ENCODE data around the gene TSPAN4.

TSPAN4 gene

GRCh38 chr11:825366-826226, 17.1 kb upstream of the TSPAN4 start:
- Histone ChIP-seq H3K27ac (ENCODE audit: low read depth, low read length) (peak overlapping the region; percentile 42), H3K4me3 (ENCODE audit: low read depth in 1 of 2, low read length in 2 of 2) (no peak overlapping the region), H3K9ac (ENCODE audit: low read depth in 1 of 2, low read length in 2 of 2) (peak overlapping the region; percentile 51 to 54), H3K36me3 (ENCODE audit: control insufficient read depth in 1 of 2, insufficient read depth in 2 of 2, low read length in 2 of 2) (peaks cover 0 to 5% of the 10 kb centered on the region in 2 donors), H3K4me1 (ENCODE audit: control insufficient read depth in 1 of 2, insufficient read depth in 2 of 2, low read length in 2 of 2) (peaks cover 59 to 63% of the 10 kb centered on the region in 2 donors), H3K27me3 (ENCODE audit: control insufficient read depth in 1 of 2, insufficient read depth in 2 of 2, low read length in 2 of 2) (no peaks in the 10 kb centered on the region), H3K9me3 (ENCODE audit: control insufficient read depth in 1 of 2, low read length in 2 of 2) (no peaks in the 10 kb centered on the region)

DNA sequence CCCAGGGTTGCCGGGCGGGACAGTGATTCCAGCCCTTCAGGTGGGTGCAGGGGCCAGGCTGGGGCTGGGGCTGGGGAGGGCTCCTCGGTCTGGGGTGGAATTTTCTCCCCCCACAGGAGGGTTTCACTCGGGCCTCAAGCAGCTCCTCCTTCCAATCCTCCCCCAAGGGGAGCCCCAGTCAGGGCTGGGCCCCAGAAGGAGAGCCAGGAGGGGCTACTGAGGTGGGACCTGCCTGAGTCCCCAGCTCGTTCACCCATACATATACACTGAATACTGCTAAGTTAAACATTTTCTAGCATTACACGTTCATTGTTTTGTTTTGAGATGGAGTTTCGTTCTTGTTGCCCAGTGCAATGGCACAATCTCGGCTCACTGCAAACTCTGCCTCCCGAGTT, 16.4 kb upstream of the TSPAN4 start:
- Histone ChIP-seq H3K27ac (ENCODE audit: low read depth, low read length) (peak overlapping the region; percentile 42), H3K36me3 (ENCODE audit: control insufficient read depth in 1 of 2, insufficient read depth in 2 of 2, low read length in 2 of 2) (peaks cover 0 to 5% of the 10 kb centered on the region in 2 donors), H3K4me3 (ENCODE audit: low read depth in 1 of 2, low read length in 2 of 2) (peak overlapping the region in 1 of 2 donors; percentile 65), H3K9ac (ENCODE audit: low read depth in 1 of 2, low read length in 2 of 2) (peak overlapping the region in 1 of 2 donors; percentile 54), H3K27me3 (ENCODE audit: control insufficient read depth in 1 of 2, insufficient read depth in 2 of 2, low read length in 2 of 2) (no peaks in the 10 kb centered on the region), H3K9me3 (ENCODE audit: control insufficient read depth in 1 of 2, low read length in 2 of 2) (no peaks in the 10 kb centered on the region), H3K4me1 (ENCODE audit: control insufficient read depth in 1 of 2, insufficient read depth in 2 of 2, low read length in 2 of 2) (peaks cover 57 to 63% of the 10 kb centered on the region in 2 donors)

GRCh38 chr11:826836-827145, 15.9 kb upstream of the TSPAN4 start:
- Histone ChIP-seq H3K9me3 (ENCODE audit: control insufficient read depth in 1 of 2, low read length in 2 of 2) (no peaks in the 10 kb centered on the region), H3K9ac (ENCODE audit: low read depth in 1 of 2, low read length in 2 of 2) (peak overlapping the region; percentile 80 to 83), H3K36me3 (ENCODE audit: control insufficient read depth in 1 of 2, insufficient read depth in 2 of 2, low read length in 2 of 2) (peaks cover 0 to 5% of the 10 kb centered on the region in 2 donors), H3K4me3 (ENCODE audit: low read depth in 1 of 2, low read length in 2 of 2) (peak overlapping the region; percentile 65), H3K4me1 (ENCODE audit: control insufficient read depth in 1 of 2, insufficient read depth in 2 of 2, low read length in 2 of 2) (peaks cover 57 to 61% of the 10 kb centered on the region in 2 donors), H3K27ac (ENCODE audit: low read depth, low read length) (peak overlapping the region; percentile 92), H3K27me3 (ENCODE audit: control insufficient read depth in 1 of 2, insufficient read depth in 2 of 2, low read length in 2 of 2) (no peaks in the 10 kb centered on the region)

DNA sequence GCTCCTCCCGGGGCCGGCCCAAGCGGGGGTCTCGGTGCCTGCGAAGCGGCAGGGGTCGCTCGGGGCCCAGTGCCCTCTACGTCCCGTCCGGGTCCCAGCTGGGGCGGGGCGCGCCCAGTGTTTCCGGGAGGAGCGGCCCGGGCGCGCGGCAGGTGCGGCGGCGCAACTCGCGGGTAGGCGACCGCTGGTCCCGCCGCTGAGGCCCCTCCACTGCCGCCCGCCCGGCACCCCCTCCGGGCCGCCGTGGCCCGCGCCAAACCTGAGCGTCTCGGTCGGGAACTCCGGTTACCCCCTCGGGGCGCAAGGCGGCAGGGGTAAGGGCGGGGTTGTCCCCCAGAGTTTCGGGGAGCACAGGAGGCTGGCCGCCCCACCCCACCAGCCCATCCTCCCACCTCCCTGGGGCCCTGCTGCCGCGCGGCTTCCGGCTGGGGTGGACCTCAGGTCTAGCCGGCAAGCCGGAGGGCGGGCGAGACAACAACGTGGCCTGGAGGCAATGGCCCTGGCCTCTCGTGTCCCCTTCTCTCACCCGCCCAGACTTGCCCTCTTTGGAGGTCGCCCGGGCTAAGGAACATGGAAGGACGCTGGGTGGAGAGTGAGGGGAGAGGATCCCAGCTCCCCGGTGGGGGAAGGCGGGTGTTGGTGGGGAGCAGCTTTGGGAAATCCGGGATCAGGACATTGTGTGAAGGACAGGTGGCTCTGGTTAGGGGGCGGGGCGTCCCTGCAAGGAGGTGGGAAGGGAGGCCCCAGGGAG, 15.3 kb upstream of the TSPAN4 start:
- peak overlapping the region; percentile 65 for H3K4me3 ChIP-seq (ENCODE audit: low read depth in 1 of 2, low read length in 2 of 2)
- no peaks in the 10 kb centered on the region for H3K9me3 ChIP-seq (ENCODE audit: control insufficient read depth in 1 of 2, low read length in 2 of 2)
- peak overlapping the region; percentile 80 to 83 for H3K9ac ChIP-seq (ENCODE audit: low read depth in 1 of 2, low read length in 2 of 2)
- no peaks in the 10 kb centered on the region for H3K27me3 ChIP-seq (ENCODE audit: control insufficient read depth in 1 of 2, insufficient read depth in 2 of 2, low read length in 2 of 2)
- H3K36me3 ChIP-seq (ENCODE audit: control insufficient read depth in 1 of 2, insufficient read depth in 2 of 2, low read length in 2 of 2), result peaks cover 0 to 3% of the 10 kb centered on the region in 2 donors
- H3K27ac ChIP-seq (ENCODE audit: low read depth, low read length), result peak overlapping the region; percentile 92
- peaks cover 57 to 63% of the 10 kb centered on the region in 2 donors for H3K4me1 ChIP-seq (ENCODE audit: control insufficient read depth in 1 of 2, insufficient read depth in 2 of 2, low read length in 2 of 2)

DNA sequence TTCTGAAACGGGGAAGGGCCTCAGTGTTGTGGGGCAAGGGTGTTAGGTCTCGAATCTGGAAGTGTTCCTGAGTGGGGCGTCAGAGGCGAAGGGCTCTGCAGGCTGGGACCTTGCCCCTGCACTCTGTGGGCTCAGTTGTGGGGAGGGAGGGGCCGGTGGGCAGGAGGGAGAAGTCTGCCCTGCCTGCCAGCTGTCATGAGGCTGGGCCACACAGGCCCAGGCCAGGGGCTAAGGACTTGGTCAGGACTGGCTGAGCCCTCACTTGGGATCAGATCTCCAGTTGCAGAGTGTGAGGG, 14.8 kb upstream of the TSPAN4 start, which contains the start of gene CRACR2B:
CRACR2B (plus strand) TSS at position 23 of the 296 bp plus-strand sequence. CDS start 689 bp downstream, outside the sequence.
- peak within 1 kb of the TSS; percentile 80 to 83 for H3K9ac ChIP-seq (ENCODE audit: low read depth in 1 of 2, low read length in 2 of 2)
- peaks cover 54 to 65% of the 10 kb centered on the region in 2 donors for H3K4me1 ChIP-seq (ENCODE audit: control insufficient read depth in 1 of 2, insufficient read depth in 2 of 2, low read length in 2 of 2)
- H3K27ac ChIP-seq (ENCODE audit: low read depth, low read length), result peak within 1 kb of the TSS; percentile 92
- peak within 1 kb of the TSS; percentile 65 to 67 for H3K4me3 ChIP-seq (ENCODE audit: low read depth in 1 of 2, low read length in 2 of 2)
- no peaks in the 10 kb centered on the region for H3K36me3 ChIP-seq (ENCODE audit: control insufficient read depth in 1 of 2, insufficient read depth in 2 of 2, low read length in 2 of 2)
- H3K27me3 ChIP-seq (ENCODE audit: control insufficient read depth in 1 of 2, insufficient read depth in 2 of 2, low read length in 2 of 2), result no peaks in the 10 kb centered on the region
- H3K9me3 ChIP-seq (ENCODE audit: control insufficient read depth in 1 of 2, low read length in 2 of 2), result no peaks in the 10 kb centered on the region

- Histone ChIP-seq H3K4me1 (ENCODE audit: control insufficient read depth in 1 of 2, insufficient read depth in 2 of 2, low read length in 2 of 2) (peaks cover 54 to 68% of the 10 kb centered on the region in 2 donors), H3K27ac (ENCODE audit: low read depth, low read length) (peak overlapping the region; percentile 92), H3K27me3 (ENCODE audit: control insufficient read depth in 1 of 2, insufficient read depth in 2 of 2, low read length in 2 of 2) (no peaks in the 10 kb centered on the region), H3K4me3 (ENCODE audit: low read depth in 1 of 2, low read length in 2 of 2) (peak overlapping the region; percentile 65 to 67), H3K9me3 (ENCODE audit: control insufficient read depth in 1 of 2, low read length in 2 of 2) (no peaks in the 10 kb centered on the region), H3K9ac (ENCODE audit: low read depth in 1 of 2, low read length in 2 of 2) (peak overlapping the region; percentile 80 to 83), H3K36me3 (ENCODE audit: control insufficient read depth in 1 of 2, insufficient read depth in 2 of 2, low read length in 2 of 2) (no peaks in the 10 kb centered on the region)
Observed at GRCh38 chr11:828506-829175, 14.0 kb upstream of the TSPAN4 start.

GRCh38 chr11:829176-829846, 13.3 kb upstream of the TSPAN4 start:
- peak overlapping the region; percentile 46 for H3K27ac ChIP-seq (ENCODE audit: low read depth, low read length)
- peak overlapping the region; percentile 56 to 67 for H3K4me3 ChIP-seq (ENCODE audit: low read depth in 1 of 2, low read length in 2 of 2)
- no peaks in the 10 kb centered on the region for H3K27me3 ChIP-seq (ENCODE audit: control insufficient read depth in 1 of 2, insufficient read depth in 2 of 2, low read length in 2 of 2)
- peak overlapping the region; percentile 43 to 83 for H3K9ac ChIP-seq (ENCODE audit: low read depth in 1 of 2, low read length in 2 of 2)
- H3K4me1 ChIP-seq (ENCODE audit: control insufficient read depth in 1 of 2, insufficient read depth in 2 of 2, low read length in 2 of 2), result peaks cover 55 to 73% of the 10 kb centered on the region in 2 donors
- H3K36me3 ChIP-seq (ENCODE audit: control insufficient read depth in 1 of 2, insufficient read depth in 2 of 2, low read length in 2 of 2), result no peaks in the 10 kb centered on the region
- H3K9me3 ChIP-seq (ENCODE audit: control insufficient read depth in 1 of 2, low read length in 2 of 2), result no peaks in the 10 kb centered on the region

- H3K4me1 ChIP-seq (ENCODE audit: control insufficient read depth in 1 of 2, insufficient read depth in 2 of 2, low read length in 2 of 2), result peaks cover 60 to 78% of the 10 kb centered on the region in 2 donors
- H3K9me3 ChIP-seq (ENCODE audit: control insufficient read depth in 1 of 2, low read length in 2 of 2), result no peaks in the 10 kb centered on the region
- no peaks in the 10 kb centered on the region for H3K27me3 ChIP-seq (ENCODE audit: control insufficient read depth in 1 of 2, insufficient read depth in 2 of 2, low read length in 2 of 2)
- peak overlapping the region; percentile 56 to 67 for H3K4me3 ChIP-seq (ENCODE audit: low read depth in 1 of 2, low read length in 2 of 2)
- no peak overlapping the region for H3K27ac ChIP-seq (ENCODE audit: low read depth, low read length)
- peak overlapping the region; percentile 43 to 83 for H3K9ac ChIP-seq (ENCODE audit: low read depth in 1 of 2, low read length in 2 of 2)
- no peaks in the 10 kb centered on the region for H3K36me3 ChIP-seq (ENCODE audit: control insufficient read depth in 1 of 2, insufficient read depth in 2 of 2, low read length in 2 of 2)
Observed at GRCh38 chr11:829847-830294, 12.8 kb upstream of the TSPAN4 start.

DNA sequence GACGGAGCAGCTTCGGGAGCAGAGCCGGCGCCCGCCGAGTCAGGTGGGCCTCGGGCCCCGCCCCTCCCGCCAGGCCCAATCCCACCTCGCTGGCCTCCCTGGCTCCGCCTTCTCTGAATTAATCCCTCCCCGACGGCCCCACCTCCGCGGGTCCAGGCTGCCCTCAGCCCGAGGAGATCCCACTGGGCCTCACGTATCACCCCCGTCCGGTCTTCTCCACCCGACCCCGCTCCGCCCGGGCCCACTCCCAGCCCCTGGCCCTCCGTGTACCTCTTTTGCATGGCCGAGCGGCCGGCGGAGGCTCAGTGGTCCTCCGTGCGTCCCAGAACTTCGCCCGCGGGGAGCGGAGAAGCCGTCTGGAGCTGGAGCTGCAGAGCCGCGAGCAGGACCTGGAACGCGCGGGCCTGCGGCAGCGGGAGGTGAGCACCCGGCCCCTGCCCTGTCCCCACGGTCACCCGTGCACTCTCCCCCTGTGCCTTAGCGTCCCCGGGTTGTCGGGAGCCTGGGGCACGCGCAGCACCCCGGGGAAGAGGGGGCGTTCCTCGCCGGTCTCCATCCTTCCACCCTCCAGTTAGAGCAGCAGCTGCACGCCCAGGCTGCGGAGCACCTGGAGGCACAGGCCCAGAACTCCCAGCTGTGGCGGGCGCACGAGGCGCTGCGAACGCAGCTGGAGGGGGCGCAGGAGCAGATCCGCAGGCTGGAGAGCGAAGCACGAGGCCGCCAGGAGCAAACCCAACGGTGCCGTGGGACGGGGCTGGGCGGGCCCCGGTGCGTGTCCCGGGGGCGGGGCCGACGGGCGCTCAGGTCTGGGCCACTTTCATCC, 12.1 kb upstream of the TSPAN4 start:
- peaks cover 54 to 75% of the 10 kb centered on the region in 2 donors for H3K4me1 ChIP-seq (ENCODE audit: control insufficient read depth in 1 of 2, insufficient read depth in 2 of 2, low read length in 2 of 2)
- H3K4me3 ChIP-seq (ENCODE audit: low read depth in 1 of 2, low read length in 2 of 2), result peak overlapping the region; percentile 56 to 67
- peak overlapping the region in 1 of 2 donors; percentile 83 for H3K9ac ChIP-seq (ENCODE audit: low read depth in 1 of 2, low read length in 2 of 2)
- no peaks in the 10 kb centered on the region for H3K27me3 ChIP-seq (ENCODE audit: control insufficient read depth in 1 of 2, insufficient read depth in 2 of 2, low read length in 2 of 2)
- H3K9me3 ChIP-seq (ENCODE audit: control insufficient read depth in 1 of 2, low read length in 2 of 2), result no peaks in the 10 kb centered on the region
- H3K36me3 ChIP-seq (ENCODE audit: control insufficient read depth in 1 of 2, insufficient read depth in 2 of 2, low read length in 2 of 2), result no peaks in the 10 kb centered on the region
- no peak overlapping the region for H3K27ac ChIP-seq (ENCODE audit: low read depth, low read length)
